GM12878 (cell line): ENCODE data around the gene CD7. TPM values are rescaled to one million over a fixed set of nuclear protein-coding genes. Genes with fewer than 3 reads are reported as not detected.

ENCODE experiments used
- ATAC-seq: fragments of 200-7000 bp; cut with Tn5 transposase; 3 replicates; pipeline ENCODE4 v1.9.1; 2020; ENCODE audit warnings: mild to moderate bottlenecking, moderate library complexity
- BruUV-seq: library from RNA; stranded (reverse); fragments of 400-500 nt; replicated peaks from 2 replicates; lab custom pipeline; 2021; lab: Mats Ljungman, UMichigan
- CTCF ChIA-PET: fragments of 300-600 bp; sonication (Branson Sonifier 250); formaldehyde crosslinking; extraction: SDS; loops from one replicate; lab custom pipeline; 2021; ENCODE audit warnings: inconsistent platforms; lab: Yijun Ruan, JAX
- POLR2A ChIA-PET: fragments of 350-600 bp; formaldehyde crosslinking; extraction: SDS; loops from one replicate; lab custom pipeline; 2021; ENCODE audit warnings: inconsistent platforms; lab: Charles Lee
- RAD21 ChIA-PET: fragments of 300-600 bp; sonication (Branson Sonifier 250); formaldehyde crosslinking; loops from one replicate; lab custom pipeline; 2023; ENCODE audit warnings: antibody characterized with exemption; ENCODE audit not compliant: unreplicated experiment; lab: Charles Lee
- SMC1A ChIA-PET: fragments of 300-600 bp; sonication (Branson Sonifier 250); formaldehyde crosslinking; loops from one replicate; lab custom pipeline; 2023; ENCODE audit not compliant: unreplicated experiment, uncharacterized antibody; lab: Charles Lee
- DNase-seq: peaks from one replicate; pipeline ENCODE4 v3.0.0-alpha.2; 2011; ENCODE audit warnings: low read depth, low spot score
- FAIRE-seq: peaks from 3 replicates; lab custom pipeline; 2011; peaks lifted over from hg19 to GRCh38; lab: Jason Lieb, UNC
- H2AFZ ChIP-seq: 2 replicates; pipeline ENCODE4 v1.6.0; 2011; ENCODE audit warnings: low read depth, low read length, control low read depth; ENCODE audit not compliant: control insufficient read depth
- H3K27ac ChIP-seq: 2 replicates; pipeline ENCODE4 v1.5.1; 2011; ENCODE audit warnings: control low read depth; ENCODE audit not compliant: control insufficient read depth, insufficient read depth
- H3K27me3 ChIP-seq, 2 experiments: replicated peaks in 1 of 2; 2 replicates each; pipeline versions ENCODE4 v1.6.0 to v1.6.1; 2011; ENCODE audit warnings: low read length in 1 of 2; ENCODE audit not compliant: control insufficient read depth in 2 of 2, insufficient read depth in 2 of 2
- H3K36me3 ChIP-seq, 2 experiments: 2 replicates each; pipeline ENCODE4 v1.5.1; 2011; ENCODE audit warnings: low read length in 1 of 2; ENCODE audit not compliant: control insufficient read depth in 2 of 2, insufficient read depth in 2 of 2
- H3K4me1 ChIP-seq: 2 replicates; pipeline ENCODE4 v1.6.1; 2011; ENCODE audit warnings: mild to moderate bottlenecking, low read length, moderate library complexity, mixed read lengths; ENCODE audit not compliant: control insufficient read depth, insufficient read depth
- H3K4me2 ChIP-seq: 2 replicates; pipeline ENCODE4 v1.6.0; 2011; ENCODE audit warnings: control low read depth; ENCODE audit not compliant: control insufficient read depth, insufficient read depth
- H3K4me3 ChIP-seq: fragments of 200-600 bp; sonication (generic); 2 replicates; pipeline ENCODE4 v1.5.1; 2016
- H3K79me2 ChIP-seq: 2 replicates; pipeline ENCODE4 v1.6.0; 2011; ENCODE audit warnings: low read length; ENCODE audit not compliant: control insufficient read depth, insufficient read depth
- H3K9ac ChIP-seq: 2 replicates; pipeline ENCODE4 v1.8.0; 2011; ENCODE audit warnings: low read length, control low read depth, mixed read lengths; ENCODE audit not compliant: control insufficient read depth, insufficient read depth
- H3K9me3 ChIP-seq: replicated peaks from 3 replicates; pipeline ENCODE4 v1.5.1; 2011; ENCODE audit warnings: mild to moderate bottlenecking, low read length; ENCODE audit not compliant: control insufficient read depth, insufficient read depth
- H4K20me1 ChIP-seq: 2 replicates; pipeline ENCODE4 v1.6.0; 2011; ENCODE audit not compliant: control insufficient read depth, insufficient read depth
- IRF4 ChIP-seq: IDR thresholded peaks from 2 replicates; pipeline ENCODE4 v1.6.1; 2011; ENCODE audit warnings: low read depth, low read length
- MEF2A ChIP-seq: IDR thresholded peaks from 2 replicates; pipeline ENCODE4 v1.6.1; 2011; ENCODE audit warnings: low read depth, mild to moderate bottlenecking, low read length, moderate library complexity; ENCODE audit not compliant: insufficient read depth
- NR2F1 ChIP-seq: fragments of 450-650 bp; conservative IDR thresholded peaks from 2 replicates; pipeline ENCODE4 v1.6.1; 2017; ENCODE audit warnings: mild to moderate bottlenecking
- NRF1 ChIP-seq: conservative IDR thresholded peaks from 2 replicates; pipeline ENCODE4 v1.6.1; 2011; ENCODE audit warnings: mild to moderate bottlenecking, low read depth, low read length, improper control_type of control experiment
- RCOR1 ChIP-seq: conservative IDR thresholded peaks from 2 replicates; pipeline ENCODE4 v1.6.1; 2012; ENCODE audit warnings: low read depth, low read length, improper control_type of control experiment
- SREBF1 ChIP-seq: IDR thresholded peaks from 2 replicates; pipeline ENCODE4 v1.6.1; 2012; ENCODE audit warnings: mild to moderate bottlenecking, low read length
- ZSCAN29 ChIP-seq: fragments of 450-650 bp; IDR thresholded peaks from 2 replicates; pipeline ENCODE4 v1.6.1; 2017; ENCODE audit warnings: mild to moderate bottlenecking, moderate library complexity
- WGBS: methylation state at CpG from one replicate; pipeline ENCODE4 v1.1.6; 2016; ENCODE audit warnings: low lambda C conversion rate; ENCODE audit not compliant: insufficient replicate concordance, insufficient coverage; ENCODE audit errors: missing lambda C conversion rate; 5-methylcytosine and 5-hydroxymethylcytosine counted together
- in situ Hi-C: fragments of 300-500 bp; cut with MboI; formaldehyde crosslinking; loops from 9 replicates; pipeline ENCODE4 v1.14.3; 2018; ENCODE audit warnings: mixed read lengths
- intact Hi-C: fragments of 100-400 bp; cut with micrococcal nuclease; formaldehyde crosslinking; loops from one replicate; pipeline ENCODE4 v1.14.2; 2022; ENCODE audit not compliant: unreplicated experiment
- polyA plus RNA-seq, 11 experiments: library from polyadenylated mRNA; depleted of rRNA in 4 of 11; unstranded in 6 of 11; stranded (reverse) in 5 of 11; fragments of >200 nt; fragmentation: Nextera tagmentation in 4 of 11; fragmentation: Illumina TruSeq in 1 of 11; extraction: Ambion mirVana in 4 of 11; extraction: Trizol in 1 of 11; gene quantifications; 1 replicate in 1 of 11; 2 replicates in 10 of 11; pipeline versions ENCODE4 v1.2.1 to v1.2.3, GENCODE V29; 2011 to 2016; ENCODE audit warnings: inconsistent platforms in 2 of 11, missing spikeins in 2 of 11, low read depth in 1 of 11
- total RNA-seq, 4 experiments: library from RNA; depleted of rRNA in 3 of 4; stranded (reverse); fragments of >200 nt in 3 of 4; fragmentation: Illumina TruSeq in 1 of 4; extraction: Trizol in 1 of 4; gene quantifications; 2 replicates each; pipeline versions ENCODE4 v1.2.1 to v1.2.3, GENCODE V29; 2013 to 2021
- TF ChIP-seq, protein P1 (sequence below): fragments of 450-650 bp; IDR thresholded peaks from 2 replicates; pipeline ENCODE4 v1.6.1; 2017; ENCODE audit warnings: antibody characterized with exemption, mild to moderate bottlenecking, moderate library complexity
- TF ChIP-seq, protein P2 (sequence below): fragments of 450-650 bp; IDR thresholded peaks from 2 replicates; pipeline ENCODE4 v1.6.1; 2017; ENCODE audit warnings: mild to moderate bottlenecking, moderate library complexity
- TF ChIP-seq, protein P3 (sequence below): IDR thresholded peaks from 2 replicates; pipeline ENCODE4 v1.6.1; 2012; ENCODE audit warnings: improper control_type of control experiment, low read depth, low read length; ENCODE audit not compliant: insufficient replicate concordance

Gene CD7
- total and polyA plus RNA-seq, 10 of the 15 experiments (the other 5 are each of a cell fraction or from before 2014, with no cell fraction given), result 0.33 TPM; not detected in 9

DNA sequence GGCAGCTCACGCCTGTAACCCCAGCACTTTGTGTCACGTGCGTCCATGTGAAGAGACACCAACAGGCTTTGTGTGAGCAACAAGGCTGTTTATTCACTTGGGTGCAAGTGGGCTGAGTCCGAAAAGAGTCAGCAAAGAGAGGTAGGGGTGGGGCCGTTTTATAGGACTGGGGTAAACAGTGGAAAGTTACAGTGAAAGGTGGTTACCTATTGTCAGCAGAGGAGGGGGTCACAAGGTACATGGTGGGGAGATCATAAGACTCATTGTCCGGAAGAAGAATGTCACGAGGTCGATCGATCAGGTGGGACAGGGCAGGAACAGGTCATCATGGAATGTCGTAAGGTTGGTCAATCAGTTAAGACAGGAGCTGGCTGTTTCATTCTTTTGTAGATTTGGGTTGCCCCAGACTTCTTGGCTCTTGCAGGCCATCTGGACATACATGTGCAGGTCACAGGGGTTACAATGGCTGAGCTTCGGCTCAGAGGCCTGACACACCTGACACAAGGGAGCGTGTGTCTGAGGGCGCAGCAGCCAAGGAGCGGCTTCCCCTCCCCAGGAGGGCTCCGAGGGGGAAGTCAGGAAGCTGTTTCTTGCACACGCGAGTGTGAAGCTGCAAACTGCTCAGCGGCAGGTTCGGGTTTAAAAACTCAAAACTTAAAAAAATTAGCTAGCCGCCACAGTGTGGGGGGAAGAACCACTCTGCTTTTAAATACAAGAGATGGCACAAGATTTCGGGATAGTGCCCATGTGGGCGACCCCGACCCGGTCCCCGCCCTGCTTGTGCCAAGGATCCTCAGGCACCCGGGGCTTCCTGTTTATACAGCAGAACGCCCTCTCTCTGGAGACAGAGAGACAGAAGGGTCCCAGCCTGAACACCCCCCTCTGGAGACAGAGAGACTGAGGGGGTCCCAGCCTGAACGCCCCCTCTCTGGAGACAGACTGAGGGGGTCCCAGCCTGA lies 29.2 kb upstream of the CD7 start:
- H3K4me3 ChIP-seq, result no peak overlapping the region
- in situ Hi-C loops (no loop called here), intact Hi-C loops (no loop called here)
- no peaks in the 10 kb centered on the region for H3K36me3 ChIP-seq
- SMC1A ChIA-PET, result interaction anchor here (1.1 kb wide), 1 partner anchor 8 kb away, joined by 3 read pairs; no protein-coding TSS in a partner anchor
- H3K79me2 ChIP-seq, result no peaks in the 10 kb centered on the region
- no peaks in the 10 kb centered on the region for H3K9me3 ChIP-seq
- no peak for ATAC-seq
- H3K4me2 ChIP-seq, result no peak overlapping the region
- H3K27ac ChIP-seq, result no peak overlapping the region
- POLR2A ChIA-PET, result interaction anchor here (0.6 kb wide), 1 partner anchor 91 kb away, joined by 3 read pairs; no protein-coding TSS in a partner anchor
- H3K27me3 ChIP-seq, result no peaks in the 10 kb centered on the region
- CTCF ChIA-PET, result interaction anchor here (0.6 to 1.0 kb wide), 3 partner anchors 9 to 316 kb away, joined by 3 read pairs; partner anchors contain the start of gene RAC3
- 26% methylated on average over 28 of the region's 28 CpGs for WGBS
- no peak for DNase-seq
- RAD21 ChIA-PET, result interaction anchor here (1.3 kb wide), 1 partner anchor 43 kb away, joined by 3 read pairs; no protein-coding TSS in a partner anchor
- no TSS peak for BruUV-seq
- FAIRE-seq, result no peak
- H3K4me1 ChIP-seq, result peaks cover 11% of the 10 kb centered on the region; the same call in 1 of the 2 replicates
- no peak overlapping the region for H3K9ac ChIP-seq
- no peak overlapping the region for H2AFZ ChIP-seq
- no peaks in the 10 kb centered on the region for H4K20me1 ChIP-seq
- TF ChIP-seq NR2F1, result no peak
- TF ChIP-seq, protein P1, sequence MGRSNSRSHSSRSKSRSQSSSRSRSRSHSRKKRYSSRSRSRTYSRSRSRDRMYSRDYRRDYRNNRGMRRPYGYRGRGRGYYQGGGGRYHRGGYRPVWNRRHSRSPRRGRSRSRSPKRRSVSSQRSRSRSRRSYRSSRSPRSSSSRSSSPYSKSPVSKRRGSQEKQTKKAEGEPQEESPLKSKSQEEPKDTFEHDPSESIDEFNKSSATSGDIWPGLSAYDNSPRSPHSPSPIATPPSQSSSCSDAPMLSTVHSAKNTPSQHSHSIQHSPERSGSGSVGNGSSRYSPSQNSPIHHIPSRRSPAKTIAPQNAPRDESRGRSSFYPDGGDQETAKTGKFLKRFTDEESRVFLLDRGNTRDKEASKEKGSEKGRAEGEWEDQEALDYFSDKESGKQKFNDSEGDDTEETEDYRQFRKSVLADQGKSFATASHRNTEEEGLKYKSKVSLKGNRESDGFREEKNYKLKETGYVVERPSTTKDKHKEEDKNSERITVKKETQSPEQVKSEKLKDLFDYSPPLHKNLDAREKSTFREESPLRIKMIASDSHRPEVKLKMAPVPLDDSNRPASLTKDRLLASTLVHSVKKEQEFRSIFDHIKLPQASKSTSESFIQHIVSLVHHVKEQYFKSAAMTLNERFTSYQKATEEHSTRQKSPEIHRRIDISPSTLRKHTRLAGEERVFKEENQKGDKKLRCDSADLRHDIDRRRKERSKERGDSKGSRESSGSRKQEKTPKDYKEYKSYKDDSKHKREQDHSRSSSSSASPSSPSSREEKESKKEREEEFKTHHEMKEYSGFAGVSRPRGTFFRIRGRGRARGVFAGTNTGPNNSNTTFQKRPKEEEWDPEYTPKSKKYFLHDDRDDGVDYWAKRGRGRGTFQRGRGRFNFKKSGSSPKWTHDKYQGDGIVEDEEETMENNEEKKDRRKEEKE, result no peak
- TF ChIP-seq SREBF1, result no peak
- no peak for TF ChIP-seq NRF1
- TF ChIP-seq RCOR1, result no peak
- no peak for TF ChIP-seq IRF4
- TF ChIP-seq, protein P2, sequence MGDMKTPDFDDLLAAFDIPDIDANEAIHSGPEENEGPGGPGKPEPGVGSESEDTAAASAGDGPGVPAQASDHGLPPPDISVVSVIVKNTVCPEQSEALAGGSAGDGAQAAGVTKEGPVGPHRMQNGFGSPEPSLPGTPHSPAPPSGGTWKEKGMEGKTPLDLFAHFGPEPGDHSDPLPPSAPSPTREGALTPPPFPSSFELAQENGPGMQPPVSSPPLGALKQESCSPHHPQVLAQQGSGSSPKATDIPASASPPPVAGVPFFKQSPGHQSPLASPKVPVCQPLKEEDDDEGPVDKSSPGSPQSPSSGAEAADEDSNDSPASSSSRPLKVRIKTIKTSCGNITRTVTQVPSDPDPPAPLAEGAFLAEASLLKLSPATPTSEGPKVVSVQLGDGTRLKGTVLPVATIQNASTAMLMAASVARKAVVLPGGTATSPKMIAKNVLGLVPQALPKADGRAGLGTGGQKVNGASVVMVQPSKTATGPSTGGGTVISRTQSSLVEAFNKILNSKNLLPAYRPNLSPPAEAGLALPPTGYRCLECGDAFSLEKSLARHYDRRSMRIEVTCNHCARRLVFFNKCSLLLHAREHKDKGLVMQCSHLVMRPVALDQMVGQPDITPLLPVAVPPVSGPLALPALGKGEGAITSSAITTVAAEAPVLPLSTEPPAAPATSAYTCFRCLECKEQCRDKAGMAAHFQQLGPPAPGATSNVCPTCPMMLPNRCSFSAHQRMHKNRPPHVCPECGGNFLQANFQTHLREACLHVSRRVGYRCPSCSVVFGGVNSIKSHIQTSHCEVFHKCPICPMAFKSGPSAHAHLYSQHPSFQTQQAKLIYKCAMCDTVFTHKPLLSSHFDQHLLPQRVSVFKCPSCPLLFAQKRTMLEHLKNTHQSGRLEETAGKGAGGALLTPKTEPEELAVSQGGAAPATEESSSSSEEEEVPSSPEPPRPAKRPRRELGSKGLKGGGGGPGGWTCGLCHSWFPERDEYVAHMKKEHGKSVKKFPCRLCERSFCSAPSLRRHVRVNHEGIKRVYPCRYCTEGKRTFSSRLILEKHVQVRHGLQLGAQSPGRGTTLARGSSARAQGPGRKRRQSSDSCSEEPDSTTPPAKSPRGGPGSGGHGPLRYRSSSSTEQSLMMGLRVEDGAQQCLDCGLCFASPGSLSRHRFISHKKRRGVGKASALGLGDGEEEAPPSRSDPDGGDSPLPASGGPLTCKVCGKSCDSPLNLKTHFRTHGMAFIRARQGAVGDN, result no peak
- TF ChIP-seq, protein P3, sequence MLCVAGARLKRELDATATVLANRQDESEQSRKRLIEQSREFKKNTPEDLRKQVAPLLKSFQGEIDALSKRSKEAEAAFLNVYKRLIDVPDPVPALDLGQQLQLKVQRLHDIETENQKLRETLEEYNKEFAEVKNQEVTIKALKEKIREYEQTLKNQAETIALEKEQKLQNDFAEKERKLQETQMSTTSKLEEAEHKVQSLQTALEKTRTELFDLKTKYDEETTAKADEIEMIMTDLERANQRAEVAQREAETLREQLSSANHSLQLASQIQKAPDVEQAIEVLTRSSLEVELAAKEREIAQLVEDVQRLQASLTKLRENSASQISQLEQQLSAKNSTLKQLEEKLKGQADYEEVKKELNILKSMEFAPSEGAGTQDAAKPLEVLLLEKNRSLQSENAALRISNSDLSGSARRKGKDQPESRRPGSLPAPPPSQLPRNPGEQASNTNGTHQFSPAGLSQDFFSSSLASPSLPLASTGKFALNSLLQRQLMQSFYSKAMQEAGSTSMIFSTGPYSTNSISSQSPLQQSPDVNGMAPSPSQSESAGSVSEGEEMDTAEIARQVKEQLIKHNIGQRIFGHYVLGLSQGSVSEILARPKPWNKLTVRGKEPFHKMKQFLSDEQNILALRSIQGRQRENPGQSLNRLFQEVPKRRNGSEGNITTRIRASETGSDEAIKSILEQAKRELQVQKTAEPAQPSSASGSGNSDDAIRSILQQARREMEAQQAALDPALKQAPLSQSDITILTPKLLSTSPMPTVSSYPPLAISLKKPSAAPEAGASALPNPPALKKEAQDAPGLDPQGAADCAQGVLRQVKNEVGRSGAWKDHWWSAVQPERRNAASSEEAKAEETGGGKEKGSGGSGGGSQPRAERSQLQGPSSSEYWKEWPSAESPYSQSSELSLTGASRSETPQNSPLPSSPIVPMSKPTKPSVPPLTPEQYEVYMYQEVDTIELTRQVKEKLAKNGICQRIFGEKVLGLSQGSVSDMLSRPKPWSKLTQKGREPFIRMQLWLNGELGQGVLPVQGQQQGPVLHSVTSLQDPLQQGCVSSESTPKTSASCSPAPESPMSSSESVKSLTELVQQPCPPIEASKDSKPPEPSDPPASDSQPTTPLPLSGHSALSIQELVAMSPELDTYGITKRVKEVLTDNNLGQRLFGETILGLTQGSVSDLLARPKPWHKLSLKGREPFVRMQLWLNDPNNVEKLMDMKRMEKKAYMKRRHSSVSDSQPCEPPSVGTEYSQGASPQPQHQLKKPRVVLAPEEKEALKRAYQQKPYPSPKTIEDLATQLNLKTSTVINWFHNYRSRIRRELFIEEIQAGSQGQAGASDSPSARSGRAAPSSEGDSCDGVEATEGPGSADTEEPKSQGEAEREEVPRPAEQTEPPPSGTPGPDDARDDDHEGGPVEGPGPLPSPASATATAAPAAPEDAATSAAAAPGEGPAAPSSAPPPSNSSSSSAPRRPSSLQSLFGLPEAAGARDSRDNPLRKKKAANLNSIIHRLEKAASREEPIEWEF, result no peak
- TF ChIP-seq MEF2A, result no peak
- no peak for TF ChIP-seq ZSCAN29
